Activated CD4-positive, alpha-beta T cell treated with anti-CD3 and anti-CD28 coated beads for 1 hour (primary cell): ENCODE measurements around the gene MRE11.

Experiments used
- DNase-seq: peaks from one replicate; pipeline ENCODE4 v3.0.0-alpha.2; 2020

Gene MRE11

GRCh38 chr11:94504689-94505293 is 11.1 kb upstream of the MRE11 start:
- DNase-seq = no peak

DNA sequence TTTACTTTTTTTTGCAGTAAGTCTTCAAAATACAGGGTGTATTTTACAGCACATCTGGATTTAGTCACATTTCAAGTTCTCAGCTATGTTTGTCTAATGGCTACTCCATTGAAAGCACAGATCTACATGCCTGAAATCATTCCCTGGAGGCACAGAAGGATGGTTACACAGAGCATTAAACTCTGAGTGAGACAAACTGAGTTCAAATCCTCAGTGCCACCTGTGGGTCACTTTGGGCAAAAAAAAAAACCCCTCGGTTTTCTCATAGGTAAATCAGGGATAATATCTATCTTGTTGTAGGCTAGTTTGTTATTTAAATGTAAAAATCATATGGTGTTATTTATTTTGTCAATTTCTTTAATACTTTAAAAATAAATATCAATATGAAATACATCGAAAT is 7.9 kb upstream of the MRE11 start:
- DNase-seq = no peak

DNA sequence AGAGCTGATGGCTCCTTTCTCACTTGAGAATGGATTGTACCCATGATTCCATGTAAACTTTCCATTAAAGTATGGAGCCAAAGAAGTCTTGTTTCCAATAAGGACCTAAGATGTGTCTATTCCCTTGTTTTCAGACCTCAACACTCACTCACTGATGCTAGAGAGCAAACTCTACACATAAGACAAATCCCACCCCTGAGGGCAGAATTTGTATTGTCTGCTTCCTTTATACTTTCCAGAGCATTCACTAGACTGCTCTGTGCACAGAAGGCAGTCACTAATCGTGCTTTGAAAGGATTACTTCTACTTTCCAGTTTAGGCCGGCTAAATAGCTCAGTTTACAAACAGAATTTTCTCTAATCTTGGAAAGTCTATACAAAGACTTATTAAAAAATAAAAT is 6.5 kb upstream of the MRE11 start:
- DNase-seq = no peak

GRCh38 chr11:94494126-94494680 is 559 bp upstream of the MRE11 start:
- DNase-seq = no peak

DNA sequence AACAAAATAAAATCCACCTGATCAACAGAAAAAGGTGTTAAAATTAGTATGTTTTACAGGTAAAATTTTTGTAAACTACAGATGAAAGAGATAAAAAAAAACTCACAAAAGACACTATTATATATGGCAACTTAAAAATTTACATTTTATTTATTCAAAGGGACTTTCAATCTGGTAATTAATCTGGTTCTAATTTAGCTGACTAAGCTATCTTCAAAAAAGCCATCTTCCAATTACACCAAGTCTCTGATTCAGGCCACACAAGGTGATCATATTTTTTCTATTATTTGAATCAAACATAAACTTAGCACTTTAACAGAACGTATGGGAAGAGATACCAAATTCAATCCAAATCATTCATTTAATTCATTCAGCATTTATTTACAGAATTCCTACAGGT is 7.6 kb downstream of the MRE11 start:
- DNase-seq = no peak

DNA sequence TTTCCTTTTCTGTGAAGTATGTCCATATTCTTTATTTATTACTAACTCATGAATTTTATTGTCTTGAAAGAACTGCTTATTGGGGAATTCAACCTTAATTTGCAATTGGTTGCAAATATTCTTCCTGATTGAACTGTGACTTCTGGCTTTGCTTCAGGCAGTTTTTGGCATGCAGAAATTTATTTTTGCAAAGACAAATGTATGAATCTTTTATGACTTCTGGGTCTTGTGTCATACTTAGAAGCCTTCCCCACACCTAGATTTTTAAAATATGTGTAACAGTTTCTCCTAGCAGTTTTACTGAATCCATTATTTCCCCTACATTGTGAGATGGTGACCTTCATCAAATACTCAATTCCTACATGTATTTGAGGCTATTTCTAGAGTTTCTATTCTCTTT is 12.3 kb downstream of the MRE11 start:
- no peak for DNase-seq

- no peak for DNase-seq
Measured at GRCh38 chr11:94477624-94478023, 16.0 kb downstream of the MRE11 start.

DNA sequence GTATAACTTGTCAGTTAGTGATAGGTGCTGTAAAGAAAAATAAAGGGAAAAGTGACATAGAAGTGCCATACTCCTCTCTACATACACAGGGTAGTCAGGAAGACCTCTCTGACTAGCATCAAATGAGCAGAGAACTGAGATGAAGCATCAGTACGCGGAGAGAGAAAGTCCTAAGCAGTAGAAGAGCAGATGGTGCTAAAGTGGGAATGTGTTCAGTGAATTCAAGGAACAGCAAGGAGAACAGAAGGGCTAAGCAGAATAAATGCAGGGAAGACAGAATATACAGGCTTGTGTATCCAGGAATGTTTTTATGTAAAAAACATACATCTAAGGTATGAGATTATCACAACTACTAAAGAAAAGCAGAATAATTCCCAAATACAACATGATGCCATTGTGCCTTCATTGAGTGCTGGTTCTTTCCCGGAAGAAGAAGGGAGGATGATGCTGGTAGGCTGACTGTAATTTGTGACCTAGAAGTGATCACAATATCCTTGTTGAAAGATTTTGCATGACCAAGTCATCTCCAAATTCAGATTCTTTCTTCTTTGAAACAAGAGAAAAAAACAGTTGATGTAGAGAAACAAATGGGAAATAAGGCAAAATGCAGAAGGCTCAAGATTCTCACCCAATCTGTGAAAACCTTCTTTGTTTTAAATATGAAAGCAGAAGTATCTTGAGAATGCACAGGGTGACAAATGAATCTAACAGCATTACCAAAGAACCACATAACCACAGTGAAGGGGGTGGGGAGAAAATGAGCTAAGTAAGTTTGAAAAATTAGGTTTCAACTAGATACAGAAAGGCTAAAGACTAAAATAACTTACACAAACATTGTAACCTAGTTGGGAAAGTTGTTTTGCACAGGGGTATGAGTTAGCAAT is 20.5 kb downstream of the MRE11 start:
- DNase-seq = no peak

DNA sequence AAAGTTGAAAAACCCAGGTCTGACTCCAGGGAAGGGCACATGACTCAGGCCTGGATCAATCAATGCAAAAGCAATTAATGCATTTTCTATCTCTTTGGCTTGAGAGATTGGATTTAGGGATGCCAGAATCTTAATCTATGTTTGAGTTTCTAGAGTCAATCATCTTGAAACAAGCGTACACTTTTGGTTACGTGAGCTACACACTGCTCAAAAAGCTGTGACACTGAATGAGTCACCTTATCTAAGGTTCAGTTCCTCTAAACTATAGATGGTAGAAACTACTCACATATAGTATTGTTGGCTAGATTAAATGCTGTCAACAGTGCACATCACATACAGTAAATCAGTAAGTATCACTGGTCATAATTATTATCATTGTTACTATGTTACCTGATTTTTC is 24.2 kb downstream of the MRE11 start:
- no peak for DNase-seq

- DNase-seq = no peak
Measured at GRCh38 chr11:94459576-94459975, 34.1 kb downstream of the MRE11 start.

DNA sequence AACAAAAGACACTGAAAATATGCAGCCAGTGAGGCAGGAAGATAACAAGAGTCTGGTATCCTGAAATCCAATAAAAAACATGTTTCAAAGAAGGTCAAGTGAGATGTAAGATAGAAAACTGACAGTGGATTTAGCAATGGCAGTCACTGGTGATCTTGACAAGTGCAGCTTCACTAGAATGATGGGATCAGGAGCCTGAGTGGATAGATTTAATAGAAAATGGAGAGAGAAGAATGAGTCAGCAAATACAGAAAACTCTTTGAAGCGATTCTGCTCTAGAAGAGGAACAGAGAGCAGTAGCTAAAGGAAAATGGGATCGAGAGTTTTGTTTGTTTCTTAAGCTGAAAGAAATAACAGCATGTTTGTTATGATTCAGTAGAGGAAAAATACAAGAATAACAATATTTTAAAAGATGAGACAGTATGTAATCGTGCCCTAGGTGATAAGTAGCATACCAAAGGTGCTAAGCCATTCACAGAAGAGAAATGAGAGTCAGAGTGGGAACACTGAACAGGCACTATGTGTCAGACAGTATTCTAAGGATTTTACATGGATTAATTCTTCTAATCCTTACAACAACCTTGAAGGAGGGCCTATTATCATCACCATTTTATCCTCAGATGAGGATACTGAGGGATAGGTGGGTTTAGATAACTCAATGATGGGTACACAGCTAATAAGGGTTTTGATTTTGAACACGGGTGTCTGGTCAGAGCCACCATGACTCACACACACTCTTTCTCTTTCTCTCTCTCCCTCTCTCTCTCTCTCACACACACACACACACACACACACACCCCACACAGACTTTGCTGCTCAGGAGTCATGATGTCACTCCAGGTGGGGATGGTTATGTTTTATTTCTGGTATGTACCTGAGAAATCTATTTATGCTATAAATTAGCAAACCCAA is 36.3 kb downstream of the MRE11 start:
- no peak for DNase-seq

- DNase-seq = no peak
Measured at GRCh38 chr11:94455861-94456260, 37.8 kb downstream of the MRE11 start.

DNA sequence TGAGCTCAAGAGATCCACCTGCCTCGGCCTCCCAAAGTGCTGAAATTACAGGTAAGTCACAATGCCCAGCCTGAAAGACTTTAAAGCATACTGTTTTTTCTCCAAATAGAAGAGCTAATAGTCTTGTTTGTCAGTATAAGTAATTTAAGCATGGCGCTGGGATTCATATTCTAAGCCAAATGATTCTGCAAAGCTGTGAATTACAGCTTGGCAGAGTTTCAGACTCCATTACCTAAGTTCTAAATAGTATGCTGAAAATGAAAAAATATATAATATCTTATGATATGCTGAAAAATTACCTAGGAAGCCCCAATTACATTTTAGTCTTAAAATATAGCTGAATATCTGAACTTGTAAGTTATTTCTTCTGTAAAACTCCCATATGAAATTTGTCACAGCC is 39.3 kb downstream of the MRE11 start:
- no peak for DNase-seq

DNA sequence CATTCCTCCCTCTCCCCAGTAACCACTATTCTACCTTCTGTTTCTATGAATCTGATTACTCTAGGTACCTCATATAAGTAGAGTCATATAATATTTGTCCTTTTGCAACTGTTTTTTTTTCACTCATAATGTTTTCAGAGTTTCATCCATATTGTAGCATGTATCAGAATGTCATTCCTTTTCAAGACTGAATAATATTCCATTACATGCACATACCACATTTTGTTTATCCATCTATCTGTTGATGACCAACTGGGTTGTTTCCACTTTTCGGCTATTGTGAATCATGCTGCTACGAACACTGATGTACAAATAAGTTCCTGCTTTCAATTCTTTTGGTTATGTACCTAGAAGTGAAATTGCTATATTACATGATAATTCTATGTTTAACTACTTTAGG is 40.7 kb downstream of the MRE11 start:
- no peak for DNase-seq

DNA sequence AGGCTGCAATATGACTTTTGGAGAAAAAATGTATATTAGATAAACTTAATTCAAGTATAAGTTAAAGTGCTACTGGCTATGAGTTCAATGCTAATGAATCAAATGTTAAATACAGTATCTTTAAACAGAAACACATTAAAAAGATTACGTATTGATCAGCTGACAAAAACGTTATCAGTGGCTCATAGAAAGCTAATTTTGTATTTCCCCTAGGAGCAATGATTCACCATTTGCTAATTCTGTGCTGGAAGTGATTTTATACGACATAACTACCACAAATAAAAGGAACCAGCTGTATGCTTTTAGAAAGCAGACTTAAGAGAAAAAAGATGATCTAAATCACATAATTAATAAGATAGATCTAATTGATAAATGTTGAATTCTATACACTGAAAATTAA is 43.6 kb downstream of the MRE11 start:
- DNase-seq = no peak

GRCh38 chr11:94449437-94449836 is 44.2 kb downstream of the MRE11 start:
- DNase-seq = no peak

DNA sequence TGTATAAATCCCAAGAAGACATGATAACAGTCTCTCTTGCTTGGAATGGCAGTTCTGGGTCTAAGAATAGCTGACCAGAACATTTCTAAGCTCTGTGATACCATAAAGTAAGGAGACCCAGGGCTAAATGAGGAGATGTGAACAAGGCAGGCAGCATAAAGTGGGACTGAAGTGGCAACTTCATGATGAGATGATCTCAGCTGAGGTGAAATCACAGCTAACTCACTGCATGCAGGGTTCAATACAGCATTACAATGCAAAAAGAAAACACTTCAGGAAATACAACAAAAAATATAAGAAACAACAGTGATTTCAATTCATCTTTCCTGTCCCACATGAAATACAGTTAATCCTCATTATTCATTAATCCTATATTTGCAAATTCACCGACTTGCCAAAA is 44.6 kb downstream of the MRE11 start:
- no peak for DNase-seq

DNA sequence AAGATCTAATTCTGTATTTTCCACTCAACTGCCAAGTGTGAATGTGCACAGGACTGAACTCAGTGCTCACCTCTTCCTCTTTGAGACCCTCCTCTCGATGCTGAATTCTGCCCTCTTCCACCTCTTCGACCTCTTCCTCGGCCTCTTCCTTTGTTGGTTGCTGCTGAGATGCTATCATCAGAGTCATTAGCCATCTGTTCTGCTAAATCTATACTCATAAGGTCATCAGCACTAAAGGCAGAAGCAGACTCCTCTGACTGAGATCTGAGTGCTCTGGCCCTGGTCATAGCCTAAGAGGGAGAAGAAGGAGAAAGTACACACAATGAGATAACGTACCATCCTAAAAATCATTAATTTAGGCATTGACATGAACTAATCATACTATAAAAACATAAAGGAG is 46.5 kb downstream of the MRE11 start:
- DNase-seq = no peak

DNA sequence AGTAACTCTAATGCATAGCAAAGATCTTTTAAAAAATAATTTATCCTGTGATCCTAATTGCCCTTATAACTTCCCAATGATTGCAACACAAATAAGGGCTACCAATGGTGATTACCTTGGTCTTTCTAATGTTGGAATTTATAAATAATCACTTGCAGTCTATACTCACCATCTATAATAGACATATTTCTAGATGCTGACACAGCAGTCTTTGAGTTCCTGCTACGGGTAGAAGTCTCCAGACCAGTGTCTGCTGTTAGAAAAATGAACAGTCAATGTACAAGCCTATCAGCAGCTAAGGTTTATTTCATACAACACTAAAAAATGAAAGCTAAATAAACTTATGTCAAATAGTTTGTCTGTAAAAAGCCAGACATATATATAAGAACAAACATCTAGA is 48.0 kb downstream of the MRE11 start:
- DNase-seq = no peak

DNA sequence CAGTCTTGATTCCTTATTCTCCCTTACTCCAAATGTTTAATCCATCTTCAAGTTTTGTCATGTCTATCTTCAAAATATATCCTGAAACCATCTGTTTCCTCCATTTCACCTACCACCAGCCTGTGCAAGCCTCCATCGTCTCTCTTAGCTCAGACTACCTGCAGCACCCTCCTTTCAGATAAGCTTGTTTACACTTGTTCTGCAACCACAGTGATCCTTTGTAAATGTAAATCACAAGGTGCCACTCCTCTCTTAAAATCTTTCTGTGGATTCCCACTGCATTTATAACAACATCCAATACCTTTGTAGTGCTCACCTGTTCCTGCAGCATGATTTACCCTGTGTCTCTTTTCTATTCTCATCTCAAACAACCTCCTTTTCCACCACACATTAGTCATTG is 60.6 kb downstream of the MRE11 start:
- no peak for DNase-seq

DNA sequence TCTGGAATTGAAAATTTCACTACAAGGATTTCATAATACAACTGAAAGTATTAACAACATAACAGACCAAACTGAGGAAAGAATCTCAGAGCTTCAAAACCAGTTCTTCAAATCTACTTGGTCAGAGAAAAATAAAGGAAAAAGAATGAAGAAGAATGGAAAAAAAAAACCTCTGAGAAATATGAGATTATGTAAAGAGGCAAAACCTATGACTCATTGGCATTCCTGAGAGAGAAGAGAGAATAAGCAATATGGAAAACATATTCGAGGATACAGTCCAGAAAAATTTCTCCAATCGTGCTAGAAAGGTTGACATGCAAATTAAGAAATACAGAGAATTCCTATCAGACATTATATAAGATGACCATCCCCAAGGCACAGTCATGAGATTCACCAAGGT is 69.0 kb downstream of the MRE11 start:
- no peak for DNase-seq

- DNase-seq = no peak
Measured at GRCh38 chr11:94424011-94424410, 69.6 kb downstream of the MRE11 start.

- no peak for DNase-seq
Measured at GRCh38 chr11:94423507-94423906, 70.1 kb downstream of the MRE11 start.
